Skin epidermis (tissue), 12 donors: ENCODE data around the gene KLF5.

Experiments
- H3K27ac ChIP-seq, 21 experiments: fragments of 200-600 bp; sonication (generic) in 11 of 21; one replicate each; pipeline ENCODE4 v1.5.0; 2020; ENCODE audit warnings: mild to moderate bottlenecking in 3 of 21, inconsistent platforms in 2 of 21, moderate library complexity in 2 of 21
- H3K4me3 ChIP-seq, 7 experiments: fragments of 200-600 bp; sonication (generic) in 2 of 7; one replicate each; pipeline ENCODE4 v1.5.0; 2020; ENCODE audit warnings: inconsistent platforms in 2 of 7, mild to moderate bottlenecking in 2 of 7, moderate library complexity in 1 of 7

KLF5 gene

GRCh38 chr13:73058064-73058313 is 816 bp upstream of the KLF5 start:
- H3K4me3 ChIP-seq, result peak overlapping the region; percentile 47 to 80 (median 75)
- H3K27ac ChIP-seq, result peak overlapping the region in 18 of 21 experiments; percentile 9 to 94 (median 64)

GRCh38 chr13:73058432-73058735 is 421 bp upstream of the KLF5 start:
- peak overlapping the region in 18 of 21 experiments; percentile 9 to 94 (median 64) for H3K27ac ChIP-seq
- H3K4me3 ChIP-seq, result peak overlapping the region; percentile 47 to 80 (median 75)

GRCh38 chr13:73059460-73060250 is 850 bp downstream of the KLF5 start:
- peak overlapping the region; percentile 47 to 97 (median 87) for H3K27ac ChIP-seq
- H3K4me3 ChIP-seq, result peak overlapping the region; percentile 47 to 80 (median 75)

GRCh38 chr13:73060251-73061160 is 1.7 kb downstream of the KLF5 start:
- peak overlapping the region; percentile 47 to 97 (median 87) for H3K27ac ChIP-seq
- H3K4me3 ChIP-seq, result peak overlapping the region; percentile 47 to 80 (median 75)

- Histone ChIP-seq H3K27ac (peak overlapping the region in 17 of 21 experiments; percentile 16 to 97 (median 87)), H3K4me3 (peak overlapping the region; percentile 47 to 80 (median 75))
Observed at GRCh38 chr13:73061473-73061872, 2.7 kb downstream of the KLF5 start.

- Histone ChIP-seq H3K27ac (peak overlapping the region in 17 of 21 experiments; percentile 16 to 97 (median 87)), H3K4me3 (peak overlapping the region; percentile 47 to 80 (median 75))
Observed at GRCh38 chr13:73061876-73062275, 3.1 kb downstream of the KLF5 start.

GRCh38 chr13:73062468-73062867 is 3.7 kb downstream of the KLF5 start:
- peak overlapping the region; percentile 47 to 80 (median 75) for H3K4me3 ChIP-seq

GRCh38 chr13:73063166-73063565 is 4.4 kb downstream of the KLF5 start:
- Histone ChIP-seq H3K4me3 (peak overlapping the region in 4 of 7 experiments; percentile 66 to 80 (median 76)), H3K27ac (peak overlapping the region in 9 of 21 experiments; percentile 18 to 97 (median 51))

More at GRCh38 chr13:73062468-73062867, 3.7 kb downstream of the KLF5 start:
- H3K27ac ChIP-seq, result peak overlapping the region in 15 of 21 experiments; percentile 4 to 97 (median 87)

- H3K27ac ChIP-seq, result peak overlapping the region in 5 of 21 experiments; percentile 5 to 47 (median 36)
- H3K4me3 ChIP-seq, result peak overlapping the region in 2 of 7 experiments; percentile 18 to 75
Observed at GRCh38 chr13:73065036-73065435, 6.2 kb downstream of the KLF5 start.

- H3K4me3 ChIP-seq, result peak overlapping the region in 2 of 7 experiments; percentile 13 to 75
- H3K27ac ChIP-seq, result peak overlapping the region in 3 of 21 experiments; percentile 2 to 37 (median 5)
Observed at GRCh38 chr13:73065665-73066340, 7.0 kb downstream of the KLF5 start.

- no peak overlapping the region for H3K27ac ChIP-seq
Observed at GRCh38 chr13:73069206-73069805, 10.5 kb downstream of the KLF5 start.

GRCh38 chr13:73070451-73071098 is 11.8 kb downstream of the KLF5 start:
- peak overlapping the region in 2 of 21 experiments; percentile 17 to 19 for H3K27ac ChIP-seq
- H3K4me3 ChIP-seq, result no peak overlapping the region

More at GRCh38 chr13:73069206-73069805, 10.5 kb downstream of the KLF5 start:
- H3K4me3 ChIP-seq, result no peak overlapping the region

- Histone ChIP-seq H3K27ac (peak overlapping the region in 2 of 21 experiments; percentile 12 to 25), H3K4me3 (peak overlapping the region in 1 of 7 experiments; percentile 9)
Observed at GRCh38 chr13:73072239-73072900, 13.6 kb downstream of the KLF5 start.

GRCh38 chr13:73073050-73073449 is 14.2 kb downstream of the KLF5 start:
- H3K27ac ChIP-seq, result peak overlapping the region in 2 of 21 experiments; percentile 1 to 12
- H3K4me3 ChIP-seq, result no peak overlapping the region

GRCh38 chr13:73074014-73074413 is 15.2 kb downstream of the KLF5 start:
- H3K4me3 ChIP-seq, result no peak overlapping the region
- H3K27ac ChIP-seq, result peak overlapping the region in 3 of 21 experiments; percentile 7 to 41 (median 36)

GRCh38 chr13:73074926-73075325 is 16.1 kb downstream of the KLF5 start:
- H3K27ac ChIP-seq, result no peak overlapping the region
- no peak overlapping the region for H3K4me3 ChIP-seq

- no peak overlapping the region for H3K4me3 ChIP-seq
- no peak overlapping the region for H3K27ac ChIP-seq
Observed at GRCh38 chr13:73075546-73075945, 16.7 kb downstream of the KLF5 start.

GRCh38 chr13:73075954-73076353 is 17.1 kb downstream of the KLF5 start:
- H3K4me3 ChIP-seq, result no peak overlapping the region
- no peak overlapping the region for H3K27ac ChIP-seq
